Sigmoid colon (tissue), 7 donors: ENCODE data around the gene RBFOX1. TPM values are rescaled to one million over a fixed set of nuclear protein-coding genes. Genes with fewer than 3 reads are reported as not detected.
"Not testable (repeated sequence)": the region's sequence is repeated elsewhere in the genome, so short reads cannot be mapped to it uniquely, and the experiment has no call there.

Experiments
- DNase-seq: peaks from one replicate; pipeline ENCODE4 v3.0.0-alpha.2; 2019
- H3K27ac ChIP-seq, 4 donors: fragments of 200-600 bp; sonication (generic); one replicate each; pipeline ENCODE4 v1.5.1; 2016 to 2019; ENCODE audit warnings: mild to moderate bottlenecking in 1 of 4
- H3K27me3 ChIP-seq, 3 donors: fragments of 200-600 bp; sonication (generic); one replicate each; pipeline ENCODE4 v1.5.1; 2019; ENCODE audit warnings: mild to moderate bottlenecking in 1 of 3
- H3K36me3 ChIP-seq, 4 donors: fragments of 200-600 bp; sonication (generic); one replicate each; pipeline ENCODE4 v1.5.1; 2016 to 2019
- H3K4me1 ChIP-seq, 4 donors: fragments of 200-600 bp; sonication (generic); one replicate each; pipeline ENCODE4 v1.5.1; 2017 to 2019
- H3K4me3 ChIP-seq, 4 donors: fragments of 200-600 bp; sonication (generic); one replicate each; pipeline ENCODE4 v1.5.1; 2017 to 2019; ENCODE audit warnings: mild to moderate bottlenecking in 2 of 4, moderate library complexity in 1 of 4
- H3K9me3 ChIP-seq, 4 donors: fragments of 200-600 bp in 3 of 4; sonication (generic) in 3 of 4; one replicate each; pipeline versions ENCODE4 v1.5.1 to v1.6.1; 2013 to 2019
- EP300 ChIP-seq, 4 donors: sonication (generic); formaldehyde crosslinking; IDR thresholded peaks; one replicate each; pipeline ENCODE4 v1.6.1; 2017; ENCODE audit warnings: antibody characterized with exemption in 4 of 4
- POLR2A ChIP-seq, 2 donors: fragments of 450-650 bp; IDR thresholded peaks; one replicate each; pipeline ENCODE4 v1.6.1; 2016; ENCODE audit warnings: antibody characterized with exemption in 2 of 2, mild to moderate bottlenecking in 2 of 2, moderate library complexity in 2 of 2
- POLR2AphosphoS5 ChIP-seq, 4 donors: sonication (generic); formaldehyde crosslinking; IDR thresholded peaks; one replicate each; pipeline ENCODE4 v1.6.1; 2017; ENCODE audit warnings: antibody characterized with exemption in 4 of 4
- WGBS, 2 donors: extraction: QIAGEN DNeasy Blood & Tissue Kit; methylation state at CpG; one replicate each; pipeline ENCODE4 v1.1.7; 2013; 5-methylcytosine and 5-hydroxymethylcytosine counted together
- intact Hi-C: fragments of 100-400 bp; cut with DNase I; formaldehyde crosslinking; loops from one replicate; pipeline ENCODE4 v1.15.1; 2023
- polyA plus RNA-seq, 3 donors: library from polyadenylated mRNA; stranded (reverse); fragments of 200-250 nt; gene quantifications; one replicate each; pipeline ENCODE4 v1.2.3, GENCODE V29; 2013
- total RNA-seq, 4 donors: library from RNA; depleted of rRNA; stranded (reverse); fragments of >200 nt; gene quantifications; one replicate each; pipeline ENCODE4 v1.1.0, GENCODE V29; 2016
- TF ChIP-seq, protein P1 (sequence below), 4 experiments: fragments of 450-650 bp in 3 of 4; fragments of 200-600 bp in 1 of 4; IDR thresholded peaks; one replicate each; pipeline ENCODE4 v1.5.1; 2016 to 2019; ENCODE audit warnings: antibody characterized with exemption in 4 of 4, mild to moderate bottlenecking in 3 of 4, moderate library complexity in 2 of 4
- donor health status: healthy with polysubstance abuse.
- donor health status: Bipolar disorder and iron deficiency.
- donor health status: healthy.

Gene RBFOX1
- total and polyA plus RNA-seq, 7 donors, result under 0.01 to 4.4 (median 0.51) TPM; not detected in 3

DNA sequence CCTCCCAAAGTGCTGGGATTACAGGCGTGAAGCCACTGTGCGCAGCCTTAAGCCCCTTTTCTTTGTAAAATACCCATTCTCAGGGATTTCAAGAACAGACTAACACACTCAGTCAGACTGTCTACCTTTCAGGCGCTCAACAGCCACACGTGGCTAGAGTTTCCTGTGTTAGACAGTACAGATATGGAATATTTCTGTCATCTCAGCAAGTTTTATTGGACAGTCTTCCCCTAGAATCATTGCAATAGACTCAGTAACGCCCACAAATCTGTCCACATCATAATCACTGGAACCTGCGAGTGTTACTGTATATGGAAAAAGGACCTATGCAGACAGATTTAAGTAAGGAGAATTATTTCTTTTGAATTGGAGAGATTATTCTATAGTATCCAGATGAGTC, 160.5 kb downstream of the RBFOX1 start:
- no peak overlapping the region for H3K4me3 ChIP-seq
- TF ChIP-seq EP300 (IDR thresholded peaks at IDR 0.05), result no peak
- TF ChIP-seq, protein P1, sequence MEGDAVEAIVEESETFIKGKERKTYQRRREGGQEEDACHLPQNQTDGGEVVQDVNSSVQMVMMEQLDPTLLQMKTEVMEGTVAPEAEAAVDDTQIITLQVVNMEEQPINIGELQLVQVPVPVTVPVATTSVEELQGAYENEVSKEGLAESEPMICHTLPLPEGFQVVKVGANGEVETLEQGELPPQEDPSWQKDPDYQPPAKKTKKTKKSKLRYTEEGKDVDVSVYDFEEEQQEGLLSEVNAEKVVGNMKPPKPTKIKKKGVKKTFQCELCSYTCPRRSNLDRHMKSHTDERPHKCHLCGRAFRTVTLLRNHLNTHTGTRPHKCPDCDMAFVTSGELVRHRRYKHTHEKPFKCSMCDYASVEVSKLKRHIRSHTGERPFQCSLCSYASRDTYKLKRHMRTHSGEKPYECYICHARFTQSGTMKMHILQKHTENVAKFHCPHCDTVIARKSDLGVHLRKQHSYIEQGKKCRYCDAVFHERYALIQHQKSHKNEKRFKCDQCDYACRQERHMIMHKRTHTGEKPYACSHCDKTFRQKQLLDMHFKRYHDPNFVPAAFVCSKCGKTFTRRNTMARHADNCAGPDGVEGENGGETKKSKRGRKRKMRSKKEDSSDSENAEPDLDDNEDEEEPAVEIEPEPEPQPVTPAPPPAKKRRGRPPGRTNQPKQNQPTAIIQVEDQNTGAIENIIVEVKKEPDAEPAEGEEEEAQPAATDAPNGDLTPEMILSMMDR (IDR thresholded peaks at IDR 0.05), result no peak
- TF ChIP-seq POLR2A (IDR thresholded peaks at IDR 0.05), result no peak
- no peak for TF ChIP-seq POLR2AphosphoS5 (IDR thresholded peaks at IDR 0.05)
- no peak for DNase-seq
- intact Hi-C loops, result no loop called here
- no peaks in the 10 kb centered on the region for H3K27me3 ChIP-seq
- H3K9me3 ChIP-seq, result no peaks in the 10 kb centered on the region
- H3K36me3 ChIP-seq, result no peaks in the 10 kb centered on the region
- WGBS, 2 donors, result 81 to 87% methylated on average over 6 of the region's 6 CpGs
- no peaks in the 10 kb centered on the region for H3K4me1 ChIP-seq
- H3K27ac ChIP-seq, result no peak overlapping the region

DNA sequence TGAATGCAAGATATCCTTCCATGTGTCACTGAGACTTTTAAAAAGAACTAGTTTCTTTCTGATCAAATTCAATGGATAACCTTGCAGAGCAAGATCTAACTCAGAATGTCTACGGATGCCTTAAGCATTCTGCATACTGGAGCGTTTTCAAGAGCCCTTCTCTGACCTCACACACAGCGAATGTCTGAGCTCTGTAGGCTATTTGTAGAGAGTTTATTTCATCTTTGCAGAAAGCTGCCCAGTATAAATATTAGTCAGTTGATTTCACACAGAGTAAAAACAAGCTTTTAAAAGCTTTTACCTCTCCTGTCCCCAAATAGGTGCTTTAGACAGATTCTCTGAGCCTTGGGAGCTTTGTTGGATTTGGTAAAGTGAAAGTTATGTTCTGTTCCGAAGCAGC, 165.0 kb downstream of the RBFOX1 start:
- H3K9me3 ChIP-seq, result no peaks in the 10 kb centered on the region
- no peaks in the 10 kb centered on the region for H3K4me1 ChIP-seq
- intact Hi-C loops, result no loop called here
- no peaks in the 10 kb centered on the region for H3K36me3 ChIP-seq
- no peak overlapping the region for H3K27ac ChIP-seq
- no peaks in the 10 kb centered on the region for H3K27me3 ChIP-seq
- 77 to 78% methylated on average over 4 of the region's 4 CpGs for WGBS, 2 donors
- no peak overlapping the region for H3K4me3 ChIP-seq
- no peak for TF ChIP-seq POLR2A (IDR thresholded peaks at IDR 0.05)
- no peak for TF ChIP-seq EP300 (IDR thresholded peaks at IDR 0.05)
- TF ChIP-seq, protein P1 (IDR thresholded peaks at IDR 0.05), result no peak
- TF ChIP-seq POLR2AphosphoS5 (IDR thresholded peaks at IDR 0.05), result no peak
- no peak for DNase-seq

DNA sequence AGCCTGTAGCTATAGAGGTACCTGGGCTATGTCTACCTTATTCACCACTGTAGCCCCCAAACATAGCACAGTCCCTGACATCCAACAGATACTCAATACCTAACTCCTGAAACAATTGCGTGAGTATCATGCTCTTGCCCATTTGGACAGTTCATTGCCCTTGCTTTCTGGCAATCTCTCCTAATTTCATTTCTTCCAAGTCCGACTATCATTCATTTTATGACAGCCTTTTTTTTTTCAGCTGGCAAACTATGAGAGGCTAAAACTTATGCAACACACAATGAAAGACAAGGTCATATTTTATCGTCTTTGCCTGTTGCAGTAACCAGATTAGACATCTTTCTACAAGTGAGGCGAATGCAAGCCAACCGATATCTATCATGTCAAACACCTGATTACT, 169.2 kb downstream of the RBFOX1 start:
- Histone ChIP-seq H3K4me1 (no peaks in the 10 kb centered on the region), H3K4me3 (no peak overlapping the region), H3K27me3 (no peaks in the 10 kb centered on the region), H3K9me3 (no peaks in the 10 kb centered on the region), H3K36me3 (no peaks in the 10 kb centered on the region), H3K27ac (no peak overlapping the region)
- TF ChIP-seq, protein P1 (IDR thresholded peaks at IDR 0.05), result no peak
- TF ChIP-seq EP300 (IDR thresholded peaks at IDR 0.05), result no peak
- TF ChIP-seq POLR2AphosphoS5 (IDR thresholded peaks at IDR 0.05), result no peak
- TF ChIP-seq POLR2A (IDR thresholded peaks at IDR 0.05), result no peak
- intact Hi-C loops, result no loop called here
- DNase-seq, result no peak
- WGBS, 2 donors, result 84 to 91% methylated on average over 5 of the region's 5 CpGs

DNA sequence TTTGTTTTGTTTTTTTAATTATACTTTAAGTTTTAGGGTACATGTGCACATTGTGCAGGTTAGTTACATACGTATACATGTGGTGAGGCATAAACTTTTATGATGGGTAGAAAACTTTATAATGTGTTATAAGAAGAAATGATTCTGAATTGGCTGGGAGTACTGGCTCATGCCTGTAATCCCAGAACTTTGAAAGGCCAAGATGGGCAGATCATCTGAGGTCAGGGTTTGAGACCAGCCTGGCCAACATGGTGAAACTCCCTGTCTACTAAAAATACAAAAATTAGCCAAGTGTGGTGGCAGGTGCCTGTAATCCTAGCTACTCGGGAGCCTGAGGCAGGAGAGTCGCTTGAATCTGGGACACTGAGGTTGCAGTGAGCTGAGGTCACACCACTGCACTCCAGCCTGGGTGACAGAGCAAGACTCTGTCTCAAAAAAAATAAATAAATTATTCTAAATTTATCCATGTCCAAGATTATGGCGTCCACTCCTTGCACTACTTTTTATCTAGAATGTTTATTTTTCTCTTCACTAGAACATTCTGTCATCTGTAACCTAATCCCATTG, 170.0 kb downstream of the RBFOX1 start:
- 79 to 85% methylated on average over 4 of the region's 4 CpGs for WGBS, 2 donors
- H3K27ac ChIP-seq, H3K4me1 ChIP-seq, intact Hi-C loops, H3K27me3 ChIP-seq, H3K4me3 ChIP-seq, H3K36me3 ChIP-seq, DNase-seq, H3K9me3 ChIP-seq: not testable (repeated sequence)

DNA sequence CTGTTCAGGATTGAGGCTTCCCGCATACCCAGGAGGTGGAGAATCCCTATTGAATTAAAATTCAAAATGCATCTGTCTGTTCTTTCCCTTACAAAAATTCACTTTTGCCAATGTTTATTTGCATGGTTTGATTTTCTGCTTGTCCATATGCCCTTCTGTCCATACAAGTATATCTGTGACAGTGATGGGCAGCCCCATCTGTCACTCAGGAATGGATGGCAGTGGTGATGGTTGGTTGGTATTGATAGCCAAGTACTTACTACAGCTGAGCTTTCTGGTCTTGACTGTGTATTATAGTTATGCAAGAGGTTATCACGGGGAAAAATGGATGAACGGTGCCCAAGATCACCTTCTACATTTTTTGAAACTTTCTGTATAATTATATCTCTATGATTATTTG, 171.0 kb downstream of the RBFOX1 start:
- no peak overlapping the region for H3K27ac ChIP-seq
- TF ChIP-seq, protein P1 (IDR thresholded peaks at IDR 0.05), result no peak
- TF ChIP-seq POLR2A (IDR thresholded peaks at IDR 0.05) (no peak), POLR2AphosphoS5 (IDR thresholded peaks at IDR 0.05) (no peak), EP300 (IDR thresholded peaks at IDR 0.05) (no peak)
- intact Hi-C loops, result no loop called here
- H3K4me3 ChIP-seq, result no peak overlapping the region
- H3K27me3 ChIP-seq, result no peaks in the 10 kb centered on the region
- no peak for DNase-seq
- H3K9me3 ChIP-seq, result no peaks in the 10 kb centered on the region
- H3K36me3 ChIP-seq, result no peaks in the 10 kb centered on the region
- no peaks in the 10 kb centered on the region for H3K4me1 ChIP-seq
- 89 to 92% methylated on average over 3 of the region's 3 CpGs for WGBS, 2 donors
